RWPE2 (cell line): ENCODE data around the gene POGLUT2.
A peak's percentile ranks its signal among the peaks of the same experiment; 100 is the strongest.

Source experiments
- ATAC-seq: fragments of 200-7000 bp; cut with Tn5 transposase; 3 replicates; pipeline ENCODE4 v1.9.1; 2021; ENCODE audit warnings: low read depth
- DNase-seq: peaks from one replicate; pipeline ENCODE4 v3.0.0-alpha.2; 2020; ENCODE audit warnings: low spot score
- H3K27ac ChIP-seq: fragments of 450-650 bp; 2 replicates; pipeline ENCODE4 v1.5.1; 2017; ENCODE audit warnings: mild to moderate bottlenecking; ENCODE audit not compliant: poor library complexity, severe bottlenecking
- H3K27me3 ChIP-seq: fragments of 250-450 bp; sonication (Bioruptor Pico); 2 replicates; pipeline ENCODE4 v1.5.1; 2021; ENCODE audit warnings: mild to moderate bottlenecking, moderate library complexity; ENCODE audit not compliant: insufficient read depth, poor library complexity, severe bottlenecking
- H3K36me3 ChIP-seq: fragments of 250-450 bp; sonication (Bioruptor Pico); 2 replicates; pipeline ENCODE4 v1.5.1; 2020; ENCODE audit warnings: low read depth, mild to moderate bottlenecking, moderate library complexity
- H3K4me1 ChIP-seq: fragments of 250-450 bp; sonication (Bioruptor Pico); 2 replicates; pipeline ENCODE4 v1.5.1; 2021; ENCODE audit warnings: mild to moderate bottlenecking, moderate library complexity; ENCODE audit not compliant: insufficient read depth, poor library complexity, severe bottlenecking
- H3K4me3 ChIP-seq: fragments of 250-450 bp; sonication (Bioruptor Pico); 2 replicates; pipeline ENCODE4 v1.5.1; 2021; ENCODE audit warnings: mild to moderate bottlenecking, moderate library complexity; ENCODE audit not compliant: severe bottlenecking
- H3K9me3 ChIP-seq: fragments of 250-450 bp; sonication (Bioruptor Pico); 2 replicates; pipeline ENCODE4 v1.5.1; 2021; ENCODE audit warnings: mild to moderate bottlenecking, moderate library complexity; ENCODE audit not compliant: severe bottlenecking
- CTCF ChIP-seq: fragments of 450-650 bp; IDR thresholded peaks from one replicate; pipeline ENCODE4 v1.5.1; 2017; ENCODE audit warnings: mild to moderate bottlenecking, moderate library complexity; ENCODE audit not compliant: poor library complexity, severe bottlenecking

POGLUT2 gene

DNA sequence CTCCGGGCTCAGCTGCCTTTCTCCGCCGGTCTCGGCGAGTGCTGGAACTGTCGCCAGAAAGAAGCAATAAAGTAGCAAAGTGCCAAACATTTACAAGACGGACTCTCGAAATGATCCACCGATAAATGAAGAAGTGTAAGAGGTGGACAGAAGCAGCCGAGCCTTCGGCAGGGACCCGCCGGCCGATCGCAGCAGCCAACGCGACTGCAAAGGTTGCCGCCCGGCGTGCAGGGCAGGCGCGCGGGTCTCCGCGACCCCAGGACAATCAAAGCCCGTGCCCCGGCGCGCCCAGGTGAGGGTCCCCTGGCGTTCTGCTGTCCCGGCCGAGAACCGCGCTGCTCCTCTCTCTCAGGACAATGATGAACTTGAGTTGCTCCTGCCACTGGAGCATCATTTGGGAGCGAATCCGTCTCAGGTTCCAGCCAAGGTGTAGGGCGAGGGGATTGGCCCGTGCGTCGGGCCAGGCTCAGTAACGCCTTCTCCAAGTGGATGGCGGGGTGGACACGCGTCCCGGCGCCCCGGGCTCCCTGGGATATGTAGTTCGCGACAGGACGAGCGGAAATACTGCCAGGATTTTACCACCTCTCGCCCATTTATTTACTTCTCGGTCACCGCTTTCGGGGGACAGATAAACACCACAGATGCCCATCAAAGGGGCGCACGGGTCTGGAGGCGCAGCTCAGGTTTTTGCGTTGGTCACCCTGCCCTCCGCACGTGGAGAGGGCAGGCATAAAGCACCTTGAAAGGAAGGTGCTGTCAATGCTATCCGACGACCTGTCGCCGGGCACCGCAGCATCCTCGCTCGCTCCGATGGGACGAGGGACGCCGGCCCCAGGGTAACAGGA is at the start of gene POGLUT2, which contains the start of gene BIVM:
POGLUT2 (minus strand) TSS at position 396 of the 845 bp plus-strand sequence; CDS start at position 90, 306 bp downstream.
BIVM (plus strand) TSS at position 539 of the 845 bp plus-strand sequence. CDS start 8,149 bp downstream, outside the sequence.
- Histone ChIP-seq H3K4me1 (peaks cover 21% of the 10 kb centered on the region), H3K4me3 (peak within 1 kb of the TSS; percentile 52), H3K27me3 (no peaks in the 10 kb centered on the region), H3K36me3 (peaks cover 6% of the 10 kb centered on the region; the same call in 1 of the 2 replicates), H3K27ac (peak within 1 kb of the TSS; percentile 73), H3K9me3 (no peaks in the 10 kb centered on the region)
- TF ChIP-seq CTCF: no peak
- peak; percentile 94 for ATAC-seq
- peak; percentile 95 for DNase-seq

DNA sequence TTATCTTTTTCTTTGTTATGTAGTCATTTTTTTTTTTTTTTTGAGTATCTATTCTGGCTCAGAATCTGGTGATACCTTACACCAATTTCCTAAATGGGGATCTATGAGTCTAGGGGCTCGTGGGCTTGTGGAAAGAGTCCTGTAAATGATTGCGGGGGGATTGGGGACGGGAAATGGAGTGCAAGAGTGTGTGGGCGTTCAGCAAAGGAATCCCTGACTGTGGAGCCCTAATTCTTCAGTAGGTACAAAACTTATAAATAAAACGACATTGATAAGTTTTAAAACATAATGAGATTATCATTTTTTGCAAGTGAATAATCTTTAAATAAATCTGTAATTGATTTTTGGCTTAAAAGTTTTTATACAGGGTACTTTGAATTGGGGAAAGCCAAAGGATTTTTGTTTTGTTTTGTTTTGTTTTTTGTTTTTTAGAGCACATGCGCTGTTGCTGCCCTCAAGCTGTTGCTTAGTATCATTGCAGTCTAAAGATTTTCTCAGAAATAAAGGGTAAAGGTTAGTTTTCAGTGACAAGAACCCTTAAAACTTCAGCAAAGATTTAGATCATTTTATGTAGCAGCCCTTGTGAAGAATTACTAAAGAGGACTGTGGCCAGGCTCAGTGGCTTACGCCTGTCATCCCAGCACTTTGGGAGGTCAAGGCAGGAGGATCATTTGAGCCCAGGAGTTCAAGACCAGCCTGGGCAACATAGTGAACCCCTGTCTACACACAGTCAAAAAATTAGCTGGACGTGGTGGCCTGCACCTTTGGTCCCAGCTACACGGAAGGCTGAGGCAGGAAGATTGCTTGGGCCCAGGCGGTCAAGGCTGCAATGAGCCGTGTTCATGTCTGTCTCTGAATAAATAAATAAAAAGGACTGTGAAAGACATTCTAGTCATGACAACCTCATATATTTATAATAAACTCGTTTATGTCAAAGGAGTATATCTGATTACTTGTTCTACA is 48.8 kb upstream of the POGLUT2 start:
- Histone ChIP-seq H3K4me3 (peak overlapping the region; percentile 67), H3K27ac (peak overlapping the region; percentile 83)
- ATAC-seq: no peak

DNA sequence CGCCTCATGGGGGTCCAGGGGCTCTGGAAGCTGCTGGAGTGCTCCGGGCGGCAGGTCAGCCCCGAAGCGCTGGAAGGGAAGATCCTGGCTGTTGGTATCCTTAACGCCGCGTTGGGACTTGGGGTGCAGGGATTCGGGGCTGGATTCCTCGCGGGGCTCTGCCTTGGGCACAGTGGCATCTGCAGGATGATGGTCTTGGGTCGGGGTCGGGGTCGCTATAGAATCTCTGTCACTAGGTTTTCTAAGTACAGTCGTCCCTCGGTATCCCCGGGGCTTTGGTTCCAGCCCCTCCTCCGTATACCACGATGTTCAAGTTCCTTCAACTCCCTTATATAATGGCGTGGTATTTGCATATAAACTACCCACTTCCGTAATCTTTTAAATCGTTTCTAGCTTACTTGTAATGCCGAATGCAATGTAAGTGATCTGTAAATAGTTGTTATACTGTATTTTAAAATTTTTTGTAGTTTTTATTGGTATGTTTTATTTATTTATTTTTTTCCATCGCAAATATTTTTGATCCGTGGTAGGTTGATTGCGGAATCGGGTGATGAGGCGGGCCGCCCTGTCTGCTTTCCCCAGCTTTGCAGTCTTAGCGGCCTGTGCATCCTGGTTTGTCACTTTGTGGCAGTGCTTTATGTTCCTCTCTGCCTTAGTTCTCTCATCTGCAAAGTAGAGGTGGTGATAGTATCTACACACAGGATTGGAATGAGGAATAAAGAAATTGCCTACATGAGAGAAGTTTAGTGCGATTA is 47.7 kb upstream of the POGLUT2 start:
- Histone ChIP-seq H3K9me3 (no peaks in the 10 kb centered on the region), H3K27ac (peak overlapping the region; percentile 83), H3K36me3 (peaks cover 15% of the 10 kb centered on the region), H3K27me3 (no peaks in the 10 kb centered on the region), H3K4me3 (peak overlapping the region; percentile 67), H3K4me1 (peaks cover 11% of the 10 kb centered on the region)
- TF ChIP-seq CTCF: no peak
- ATAC-seq: peak; percentile 48
- DNase-seq: no peak

More for the DNA sequence above, 48.8 kb upstream of the POGLUT2 start:
- no peak for DNase-seq
- Histone ChIP-seq H3K36me3 (peaks cover 25% of the 10 kb centered on the region), H3K27me3 (no peaks in the 10 kb centered on the region), H3K4me1 (peaks cover 11% of the 10 kb centered on the region), H3K9me3 (no peaks in the 10 kb centered on the region)
- TF ChIP-seq CTCF: peak; percentile 95

DNA sequence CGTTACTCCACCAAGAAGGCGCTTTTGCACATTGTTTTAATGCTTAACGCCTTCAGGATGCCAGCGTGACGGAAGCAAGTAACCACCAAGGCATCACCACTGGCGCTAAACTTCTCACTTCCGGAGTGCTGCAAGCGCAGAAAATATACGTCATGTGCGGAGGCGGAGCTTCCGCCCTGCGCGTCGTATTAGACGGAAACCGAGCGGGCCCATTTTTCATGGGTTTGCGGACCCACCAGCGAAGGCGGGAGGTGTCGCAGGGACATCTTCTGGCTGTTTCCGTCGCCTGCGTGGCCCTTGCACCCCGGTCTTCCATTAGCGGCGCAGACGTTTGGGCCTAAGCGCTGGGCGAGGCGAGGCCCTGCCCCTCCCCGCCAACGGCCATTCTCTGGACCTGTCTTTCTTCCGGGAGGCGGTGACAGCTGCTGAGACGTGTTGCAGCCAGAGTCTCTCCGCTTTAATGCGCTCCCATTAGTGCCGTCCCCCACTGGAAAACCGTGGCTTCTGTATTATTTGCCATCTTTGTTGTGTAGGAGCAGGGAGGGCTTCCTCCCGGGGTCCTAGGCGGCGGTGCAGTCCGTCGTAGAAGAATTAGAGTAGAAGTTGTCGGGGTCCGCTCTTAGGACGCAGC is 47.0 kb upstream of the POGLUT2 start, which contains the start of gene ERCC5:
ERCC5 (plus strand) TSS at position 403 of the 631 bp plus-strand sequence. CDS start 235 bp downstream, outside the sequence.
- peak; percentile 26 for TF ChIP-seq CTCF
- peak; percentile 84 for ATAC-seq
- H3K4me1 ChIP-seq: peaks cover 11% of the 10 kb centered on the region
- peaks cover 21% of the 10 kb centered on the region for H3K36me3 ChIP-seq
- peak; percentile 90 for DNase-seq
- H3K27me3 ChIP-seq: no peaks in the 10 kb centered on the region
- peak within 1 kb of the TSS; percentile 83 for H3K27ac ChIP-seq
- peak within 1 kb of the TSS; percentile 67 for H3K4me3 ChIP-seq
- H3K9me3 ChIP-seq: no peaks in the 10 kb centered on the region
